Astrocyte (in vitro differentiated cells and primary cell): ENCODE measurements around the gene KIRREL3.

Experiments
- CTCF ChIP-seq: IDR thresholded peaks from 2 replicates; pipeline ENCODE4 v1.5.1; 2011; ENCODE audit warnings: low read depth, mild to moderate bottlenecking, inconsistent platforms, low read length, moderate library complexity; ENCODE audit not compliant: insufficient read depth
- EZH2 ChIP-seq: IDR thresholded peaks from 2 replicates; pipeline ENCODE4 v1.6.1; 2012; ENCODE audit warnings: mild to moderate bottlenecking, low read length, inconsistent platforms; ENCODE audit not compliant: insufficient read depth

GRCh38 chr11:126410649-126411048 lies 589.9 kb downstream of the KIRREL3 start:
- TF ChIP-seq EZH2 (no peak), CTCF (no peak)
